CD4-positive, alpha-beta T cell treated with Interferon alpha-2 for 1 hour (primary cell): ENCODE results near the gene NAGPA.
"Not testable (repeated sequence)": the region's sequence is repeated elsewhere in the genome, so short reads cannot be mapped to it uniquely, and the experiment has no call there.

Experiments
- DNase-seq, 2 donors: peaks; one replicate each; pipeline ENCODE4 v3.0.0-alpha.2; 2020 to 2022

The NAGPA gene, protein sequence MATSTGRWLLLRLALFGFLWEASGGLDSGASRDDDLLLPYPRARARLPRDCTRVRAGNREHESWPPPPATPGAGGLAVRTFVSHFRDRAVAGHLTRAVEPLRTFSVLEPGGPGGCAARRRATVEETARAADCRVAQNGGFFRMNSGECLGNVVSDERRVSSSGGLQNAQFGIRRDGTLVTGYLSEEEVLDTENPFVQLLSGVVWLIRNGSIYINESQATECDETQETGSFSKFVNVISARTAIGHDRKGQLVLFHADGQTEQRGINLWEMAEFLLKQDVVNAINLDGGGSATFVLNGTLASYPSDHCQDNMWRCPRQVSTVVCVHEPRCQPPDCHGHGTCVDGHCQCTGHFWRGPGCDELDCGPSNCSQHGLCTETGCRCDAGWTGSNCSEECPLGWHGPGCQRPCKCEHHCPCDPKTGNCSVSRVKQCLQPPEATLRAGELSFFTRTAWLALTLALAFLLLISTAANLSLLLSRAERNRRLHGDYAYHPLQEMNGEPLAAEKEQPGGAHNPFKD

GRCh38 chr16:5033256-5034166 is at the start of gene NAGPA:
Gene NAGPA (minus strand): TSS chr16:5033935. CDS start chr16:5033914, 21 bp downstream.
- peak; percentile 79 to 87 for DNase-seq

- not testable (repeated sequence) for DNase-seq
Observed at GRCh38 chr16:5080996-5081395, 47.3 kb upstream of the NAGPA start.

DNA sequence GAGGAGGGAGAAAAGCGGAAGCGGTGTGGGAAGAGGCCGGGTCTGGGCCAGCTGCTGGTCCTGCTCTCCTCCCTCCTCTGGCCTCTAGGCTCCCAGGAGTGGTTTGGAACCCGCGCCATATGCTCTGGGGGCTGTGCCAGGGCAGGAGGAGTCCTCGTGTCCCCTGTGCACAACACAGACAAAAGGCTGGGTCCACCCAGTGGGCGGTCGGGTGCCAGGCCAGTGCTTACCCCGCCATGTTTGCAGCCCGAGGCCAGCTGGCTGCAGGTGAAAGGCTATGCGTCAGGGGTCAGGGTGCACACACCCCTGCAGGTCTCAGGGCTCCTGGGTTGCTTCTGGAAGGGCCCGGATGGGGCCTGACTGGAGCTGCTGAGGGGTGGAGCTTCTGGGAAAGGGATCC is 46.7 kb upstream of the NAGPA start:
- DNase-seq: not testable (repeated sequence)

DNA sequence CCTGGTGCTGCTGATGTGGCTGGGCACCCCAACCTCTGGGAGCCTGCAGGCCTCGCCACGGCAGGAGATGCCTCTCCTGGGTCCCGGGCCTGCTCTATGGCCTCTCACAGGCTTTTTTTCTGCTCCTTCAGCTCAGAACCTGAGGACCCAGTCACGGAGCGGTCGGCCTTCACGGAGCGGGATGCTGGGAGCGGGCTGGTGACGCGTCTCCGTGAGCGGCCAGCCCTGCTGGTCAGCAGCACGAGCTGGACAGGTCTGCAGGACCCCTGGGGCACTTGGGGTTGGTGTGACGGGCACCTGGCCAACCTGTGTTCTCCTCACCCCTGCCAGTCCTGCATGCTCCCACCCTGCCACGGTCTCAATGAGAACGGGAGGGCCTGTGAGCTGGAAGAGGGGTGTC is 44.9 kb upstream of the NAGPA start:
- DNase-seq: no peak

DNA sequence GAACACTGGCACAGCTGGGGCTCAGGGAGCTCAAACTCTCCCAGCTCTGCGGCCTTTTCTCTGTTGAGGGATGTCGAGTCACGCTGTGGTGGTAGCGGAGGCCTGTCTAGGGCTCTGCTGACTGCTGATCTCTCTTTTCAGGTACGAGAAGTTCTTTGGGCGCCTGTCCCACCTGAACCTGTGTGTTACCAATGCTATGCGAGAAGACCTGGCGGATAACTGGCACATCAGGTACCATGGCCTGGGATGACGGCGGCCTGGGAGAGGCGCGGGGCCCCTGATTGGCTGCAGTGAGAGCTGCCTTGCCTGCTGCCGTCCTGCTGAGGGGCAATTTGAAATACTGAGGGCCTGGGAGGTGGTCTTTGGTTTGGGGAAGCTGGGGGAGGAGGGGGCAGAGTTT is 43.6 kb upstream of the NAGPA start:
- no peak for DNase-seq

DNA sequence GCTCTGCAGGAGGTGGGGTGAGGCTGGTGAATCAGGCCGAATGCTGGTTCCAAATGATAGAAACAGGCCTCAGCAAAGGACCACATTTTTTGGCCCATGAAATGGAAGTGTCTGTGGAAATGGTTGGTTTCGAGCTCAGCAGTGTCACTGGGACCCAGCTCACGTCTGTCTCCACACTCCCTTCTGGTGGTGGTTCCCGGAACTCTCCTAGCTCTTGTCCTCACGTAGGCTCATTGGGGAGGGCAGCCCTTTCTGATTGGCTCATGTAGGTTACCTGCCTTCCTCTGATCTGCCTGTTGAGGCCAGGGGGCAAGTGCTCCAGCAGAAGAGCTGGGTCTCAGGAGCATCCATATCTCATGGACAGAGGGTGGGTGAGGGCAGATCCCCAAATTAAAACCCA is 41.9 kb upstream of the NAGPA start:
- no peak for DNase-seq

GRCh38 chr16:5073771-5074170 is 40.0 kb upstream of the NAGPA start:
- DNase-seq: not testable (repeated sequence)

DNA sequence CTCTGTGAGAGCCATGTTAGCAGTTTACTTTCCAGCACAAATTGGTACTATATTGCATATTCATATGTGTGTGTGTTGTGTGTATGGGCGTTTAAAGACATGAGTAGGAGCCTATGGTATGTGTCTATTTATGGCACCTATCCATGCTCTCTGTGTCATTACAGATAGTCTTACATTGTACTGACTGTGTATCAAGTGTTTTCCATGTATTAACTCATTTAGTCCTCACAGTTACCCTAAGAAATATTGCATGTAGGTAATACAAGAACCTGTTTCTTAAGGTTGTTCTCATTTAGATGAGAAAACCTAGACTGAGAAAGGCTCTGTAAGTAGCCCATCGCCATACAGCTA is 39.5 kb upstream of the NAGPA start:
- DNase-seq: no peak

DNA sequence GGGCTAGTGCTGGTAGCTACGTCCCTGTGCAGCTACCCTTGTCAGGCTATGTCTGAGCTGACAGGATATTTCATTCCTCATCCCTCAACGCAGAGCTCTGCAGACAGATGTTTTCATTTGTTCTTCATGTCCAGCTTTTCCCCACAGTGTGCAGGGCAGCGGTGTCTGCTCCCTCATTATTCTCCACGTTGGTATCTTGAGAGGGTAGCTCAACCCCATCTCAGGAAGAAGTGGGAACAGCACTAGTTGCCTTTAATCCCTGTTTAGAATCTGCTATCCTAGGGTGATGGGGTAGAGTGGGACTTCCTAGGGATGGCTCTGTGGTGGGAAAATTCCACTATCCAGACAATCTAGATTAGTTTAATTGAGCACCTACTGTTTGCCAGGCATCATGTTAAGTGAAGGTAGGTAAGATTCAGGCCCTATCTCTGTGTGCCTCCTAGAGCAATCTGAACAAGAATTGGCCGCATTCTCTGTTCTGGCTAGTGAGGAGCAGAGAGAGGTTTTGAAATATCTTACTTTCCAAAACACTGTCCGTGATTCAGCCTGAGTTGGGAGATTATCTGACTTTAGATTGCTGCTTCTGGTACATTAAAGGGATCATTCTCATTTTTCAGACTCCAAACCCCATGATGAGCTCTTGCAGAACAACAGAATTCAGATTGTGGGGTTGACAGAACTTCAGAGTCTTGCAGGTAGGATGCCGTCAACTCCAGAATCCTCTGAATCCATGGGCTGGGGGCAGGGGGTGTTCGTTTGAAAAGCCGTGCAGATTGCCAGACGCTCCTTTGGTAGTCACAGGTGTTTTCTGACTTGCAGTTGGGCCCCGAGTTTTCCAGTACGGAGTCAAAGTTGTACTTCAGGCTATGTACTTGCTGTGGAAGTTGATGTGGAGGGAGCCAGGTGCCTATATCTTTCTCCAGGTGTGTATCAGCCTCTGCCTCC is 38.9 kb upstream of the NAGPA start:
- no peak for DNase-seq

- DNase-seq: peak; percentile 89 to 92
Observed at GRCh38 chr16:5071681-5072333, 38.1 kb upstream of the NAGPA start, which contains the start of gene ALG1. Gene ALG1 (plus strand): TSS chr16:5071843. CDS start chr16:5071850, 7 bp downstream.

- DNase-seq: no peak
Observed at GRCh38 chr16:5071341-5071680, 37.6 kb upstream of the NAGPA start.

GRCh38 chr16:5070431-5071186 is 36.9 kb upstream of the NAGPA start:
- DNase-seq: no peak

- no peak for DNase-seq
Observed at GRCh38 chr16:5069854-5070253, 36.1 kb upstream of the NAGPA start.

- no peak for DNase-seq
Observed at GRCh38 chr16:5069048-5069447, 35.3 kb upstream of the NAGPA start.

- DNase-seq: no peak
Observed at GRCh38 chr16:5066511-5066910, 32.8 kb upstream of the NAGPA start.

DNA sequence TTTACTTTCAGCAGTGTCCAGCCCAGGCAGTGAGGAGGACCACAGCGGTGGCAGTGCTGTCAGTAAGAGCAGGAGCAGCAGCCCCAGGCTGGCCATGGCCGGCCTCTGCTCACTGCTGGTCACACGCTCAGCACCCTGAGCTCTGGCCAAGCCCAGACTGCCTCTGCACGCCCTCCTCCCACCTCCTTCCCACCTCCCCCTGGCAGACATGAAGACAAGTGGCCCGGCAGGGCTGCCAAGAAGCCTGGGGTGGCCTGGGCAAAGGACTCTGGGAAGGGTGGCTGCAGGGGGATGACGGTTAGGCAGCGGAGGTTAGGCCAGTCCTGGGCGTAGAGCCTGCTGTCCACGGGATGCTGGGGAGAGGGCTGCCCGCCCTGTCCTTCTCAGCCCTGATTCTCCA is 32.1 kb upstream of the NAGPA start, which contains the start of gene C16orf89:
Gene C16orf89 (minus strand): TSS at position 144 of the 400 bp plus-strand sequence. CDS start 48 bp downstream, at position 96.
- DNase-seq: no peak

GRCh38 chr16:5065326-5065725 is 31.6 kb upstream of the NAGPA start:
- DNase-seq: no peak

DNA sequence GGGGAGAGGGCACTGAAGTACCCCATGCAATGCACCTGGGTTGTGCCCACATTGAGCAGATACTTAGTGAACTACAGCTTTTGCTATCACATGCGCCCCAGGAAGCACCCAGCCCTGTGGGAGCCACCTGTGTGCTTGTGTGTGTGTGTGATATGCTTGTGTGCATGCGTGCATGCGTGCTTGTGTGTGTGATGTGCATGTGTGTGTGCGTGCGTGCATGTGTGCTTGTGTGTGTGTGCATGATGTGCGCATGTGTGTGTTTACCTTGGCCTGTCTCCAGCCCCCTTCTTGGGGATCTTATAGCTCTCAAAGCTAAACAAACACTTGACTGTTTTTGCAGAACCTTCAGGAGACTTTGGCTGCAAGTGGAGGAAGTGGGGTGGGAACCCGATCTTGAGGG is 31.2 kb upstream of the NAGPA start:
- no peak for DNase-seq

DNA sequence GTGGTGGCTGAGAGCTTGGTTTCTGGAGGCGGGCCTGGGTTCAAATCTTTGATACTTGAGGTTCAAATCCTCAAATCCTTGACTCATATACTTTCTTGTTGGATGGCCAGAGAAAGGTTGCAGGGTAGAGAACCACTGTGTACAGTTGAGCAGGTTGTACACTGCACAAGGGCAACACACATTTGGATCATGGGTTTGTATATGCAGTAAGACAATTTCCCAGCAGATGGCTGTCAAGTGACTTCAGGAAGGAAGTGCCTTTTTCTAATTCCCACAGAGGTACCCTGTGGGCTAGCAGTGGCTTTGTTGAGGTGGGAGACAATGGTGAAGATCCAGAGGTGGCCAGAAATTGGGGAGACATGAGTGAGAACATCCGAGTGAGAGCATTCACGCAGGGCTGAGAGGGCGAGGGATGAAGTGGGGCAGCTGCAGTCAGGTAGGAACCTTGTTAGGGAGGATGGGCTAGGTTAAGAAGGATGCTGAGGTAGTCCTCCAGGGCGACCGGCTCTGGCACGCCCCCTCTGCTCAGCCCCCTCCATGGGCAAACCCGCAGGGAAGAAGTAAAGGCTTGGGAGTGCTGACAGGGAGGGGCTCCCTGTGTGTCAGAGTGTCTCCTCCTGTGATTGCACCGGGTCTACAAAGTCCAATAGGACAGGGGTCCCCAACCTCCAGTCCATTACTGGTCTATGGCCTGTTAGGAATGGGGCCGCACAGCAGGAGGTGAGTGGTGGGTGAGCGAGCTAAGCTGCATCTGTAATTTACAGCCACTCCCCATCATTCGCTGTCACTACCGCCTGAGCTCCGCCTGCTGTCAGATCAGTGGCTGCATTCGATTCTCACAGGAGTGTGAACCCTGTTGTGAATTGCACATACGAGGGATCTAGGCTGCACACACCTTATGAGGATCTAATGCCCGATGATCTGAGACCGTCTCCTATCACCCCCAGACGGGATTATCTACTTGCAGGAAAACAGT is 29.3 kb upstream of the NAGPA start:
- DNase-seq: no peak

DNA sequence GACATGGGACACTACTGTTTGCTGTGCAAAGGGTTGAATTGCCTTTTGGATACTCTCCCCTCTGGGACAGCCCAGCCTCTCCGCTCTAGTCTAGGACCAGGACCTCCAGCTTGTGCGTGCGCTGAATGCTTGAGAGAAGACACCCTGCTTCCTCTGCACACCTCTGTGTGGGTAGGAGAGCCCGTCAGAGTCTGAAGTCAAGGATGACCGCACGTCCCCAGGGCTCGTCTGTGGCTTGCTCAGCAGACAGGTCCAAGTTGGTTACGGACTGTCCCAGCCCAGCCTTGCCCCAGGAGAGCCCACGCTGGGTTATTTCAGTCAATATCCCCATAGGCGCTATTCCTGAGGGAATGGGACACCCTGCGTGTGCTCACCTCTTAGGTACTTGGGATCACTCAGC is 28.3 kb upstream of the NAGPA start:
- no peak for DNase-seq
